HG03039 (cell line): ENCODE measurements around the gene TMEM145.

ENCODE experiments used
- ATAC-seq: cut with Tn5 transposase; IDR thresholded peaks from one replicate; pipeline ENCODE4 v1.9.1; 2021; ENCODE audit warnings: mild to moderate bottlenecking, moderate library complexity; ENCODE audit not compliant: unreplicated experiment

The TMEM145 gene

GRCh38 chr19:42288881-42289555 is 24.1 kb upstream of the TMEM145 start:
- ATAC-seq: no peak

- ATAC-seq: no peak
Measured at GRCh38 chr19:42289556-42290041, 23.5 kb upstream of the TMEM145 start.

- no peak for ATAC-seq
Measured at GRCh38 chr19:42290136-42290522, 23.0 kb upstream of the TMEM145 start.

GRCh38 chr19:42290523-42291434 is 22.3 kb upstream of the TMEM145 start:
- no peak for ATAC-seq

GRCh38 chr19:42291435-42291810 is 21.7 kb upstream of the TMEM145 start:
- ATAC-seq: no peak

GRCh38 chr19:42292042-42292960 is 20.8 kb upstream of the TMEM145 start:
- ATAC-seq: no peak

- ATAC-seq: no peak
Measured at GRCh38 chr19:42292963-42293362, 20.1 kb upstream of the TMEM145 start.

- no peak for ATAC-seq
Measured at GRCh38 chr19:42293540-42293939, 19.6 kb upstream of the TMEM145 start.

- ATAC-seq: no peak
Measured at GRCh38 chr19:42293948-42294347, 19.2 kb upstream of the TMEM145 start.

GRCh38 chr19:42294471-42295137 is 18.5 kb upstream of the TMEM145 start:
- no peak for ATAC-seq

GRCh38 chr19:42295342-42295741 is 17.8 kb upstream of the TMEM145 start:
- no peak for ATAC-seq

- no peak for ATAC-seq
Measured at GRCh38 chr19:42295831-42296525, 17.1 kb upstream of the TMEM145 start.

- ATAC-seq: no peak
Measured at GRCh38 chr19:42297039-42297438, 16.1 kb upstream of the TMEM145 start.

GRCh38 chr19:42301646-42302203 is 11.4 kb upstream of the TMEM145 start, which contains the start of gene PRR19:
TSS of gene PRR19 (plus strand) at chr19:42302132. CDS start at chr19:42309585, 7,453 bp downstream.
- no peak for ATAC-seq

- ATAC-seq: no peak
Measured at GRCh38 chr19:42303101-42303464, 10.0 kb upstream of the TMEM145 start.

- ATAC-seq: no peak
Measured at GRCh38 chr19:42303876-42304275, 9.2 kb upstream of the TMEM145 start.

GRCh38 chr19:42306646-42307045 is 6.5 kb upstream of the TMEM145 start:
- ATAC-seq: no peak

- no peak for ATAC-seq
Measured at GRCh38 chr19:42309686-42310085, 3.4 kb upstream of the TMEM145 start.

GRCh38 chr19:42311657-42312056 is 1.5 kb upstream of the TMEM145 start:
- ATAC-seq: no peak
